ENCODE data around the gene TRAK1. TPM values are rescaled to one million over a fixed set of nuclear protein-coding genes. Genes with fewer than 3 reads are reported as not detected.
A peak's percentile ranks its signal among the peaks of the same experiment; 100 is the strongest.

The TRAK1 gene
- total and polyA plus RNA-seq, 2 donors (not counting 1 experiment from before 2014, with no cell fraction given) = 71.3 to 129 TPM

GRCh38 chr3:42194943-42195510 lies 103.9 kb downstream of the TRAK1 start:
- Mint-ChIP-seq H3K9me3 (ENCODE audit: insufficient read depth) (no peaks in the 10 kb centered on the region), H3K4me3 (no peak overlapping the region), H3K27me3 (no peaks in the 10 kb centered on the region), H3K27ac (peak overlapping the region; percentile 27), H3K4me1 (peaks cover 43% of the 10 kb centered on the region)
- H3K9me3 ChIP-seq (ENCODE audit: control extremely low read depth in 1 of 3, control insufficient read depth in 2 of 3, insufficient read depth in 1 of 3, low read length in 2 of 3) = no peaks in the 10 kb centered on the region
- ATAC-seq (ENCODE audit: low read depth) (no peak), DNase-seq (no peak)
- H3K9ac ChIP-seq (ENCODE audit: low read length) = no peak overlapping the region
- H3K36me3 ChIP-seq (replicated peaks in 1 of 2; ENCODE audit: control extremely low read depth in 1 of 2, control insufficient read depth in 1 of 2, extremely low read depth in 1 of 2, insufficient read depth in 2 of 2, low read length in 1 of 2) = peaks cover 3 to 75% of the 10 kb centered on the region in 2 experiments
- no peak overlapping the region for H3K27ac ChIP-seq (ENCODE audit: low read length in 2 of 2)
- POLR2A ChIA-PET = no interaction called here
- H3K27me3 ChIP-seq (replicated peaks in 1 of 4; ENCODE audit: control extremely low read depth in 1 of 4, control insufficient read depth in 3 of 4, insufficient read depth in 4 of 4, low read length in 3 of 4) = no peaks in the 10 kb centered on the region
- TF ChIP-seq EZH2 (IDR thresholded peaks at IDR 0.05; ENCODE audit: borderline replicate concordance, insufficient read depth, low read depth, low read length, poor library complexity, severe bottlenecking) = no peak
- no peak for TF ChIP-seq CTCF (IDR thresholded peaks at IDR 0.05)
- intact Hi-C loops (cut with micrococcal nuclease) = no loop called here
- 100% methylated on average over 3 of the region's 7 CpGs for WGBS (ENCODE audit: insufficient coverage)
- no peak overlapping the region for H3K4me2 ChIP-seq (replicated peaks; ENCODE audit: low read depth, low read length, poor library complexity, severe bottlenecking)
- no peak overlapping the region for H3K4me3 ChIP-seq (ENCODE audit: control extremely low read depth in 1 of 5, extremely low read depth in 1 of 5, insufficient read depth in 1 of 5, low read depth in 2 of 5, low read length in 4 of 5)
- peaks cover 9% of the 10 kb centered on the region for H3K79me2 ChIP-seq (ENCODE audit: control insufficient read depth, insufficient read depth, low read length)
- CTCF ChIA-PET = interaction anchor here (0.6 to 1.7 kb wide), 4 partner anchors 95 to 415 kb away, joined by 3 to 10 read pairs (median 4); partner anchors contain the start of gene ULK4
- H4K20me1 ChIP-seq (ENCODE audit: control insufficient read depth, insufficient read depth, low read length, poor library complexity, severe bottlenecking) = peaks cover 25% of the 10 kb centered on the region
- H2AFZ ChIP-seq (ENCODE audit: insufficient read depth, low read depth, low read length, poor library complexity, severe bottlenecking) = no peak overlapping the region
- peaks cover 15 to 32% of the 10 kb centered on the region in 2 donors for H3K4me1 ChIP-seq (ENCODE audit: control insufficient read depth in 2 of 2, insufficient read depth in 2 of 2, low read length in 2 of 2)

GRCh38 chr3:42195879-42196330 lies 104.7 kb downstream of the TRAK1 start:
- Histone ChIP-seq H3K4me2 (replicated peaks; ENCODE audit: low read depth, low read length, poor library complexity, severe bottlenecking) (no peak overlapping the region), H3K27ac (ENCODE audit: low read length in 2 of 2) (no peak overlapping the region), H3K79me2 (ENCODE audit: control insufficient read depth, insufficient read depth, low read length) (peaks cover 11% of the 10 kb centered on the region), H4K20me1 (ENCODE audit: control insufficient read depth, insufficient read depth, low read length, poor library complexity, severe bottlenecking) (peaks cover 20% of the 10 kb centered on the region), H3K9me3 (ENCODE audit: control extremely low read depth in 1 of 3, control insufficient read depth in 2 of 3, insufficient read depth in 1 of 3, low read length in 2 of 3) (no peaks in the 10 kb centered on the region), H3K9ac (ENCODE audit: low read length) (no peak overlapping the region), H3K4me1 (ENCODE audit: control insufficient read depth in 2 of 2, insufficient read depth in 2 of 2, low read length in 2 of 2) (peaks cover 15 to 33% of the 10 kb centered on the region in 2 donors), H3K27me3 (replicated peaks in 1 of 4; ENCODE audit: control extremely low read depth in 1 of 4, control insufficient read depth in 3 of 4, insufficient read depth in 4 of 4, low read length in 3 of 4) (no peaks in the 10 kb centered on the region), H3K36me3 (replicated peaks in 1 of 2; ENCODE audit: control extremely low read depth in 1 of 2, control insufficient read depth in 1 of 2, extremely low read depth in 1 of 2, insufficient read depth in 2 of 2, low read length in 1 of 2) (peaks cover 3 to 75% of the 10 kb centered on the region in 2 experiments), H3K4me3 (ENCODE audit: control extremely low read depth in 1 of 5, extremely low read depth in 1 of 5, insufficient read depth in 1 of 5, low read depth in 2 of 5, low read length in 4 of 5) (no peak overlapping the region), H2AFZ (ENCODE audit: insufficient read depth, low read depth, low read length, poor library complexity, severe bottlenecking) (no peak overlapping the region)
- intact Hi-C loops (cut with micrococcal nuclease) = no loop called here
- Mint-ChIP-seq H3K4me3 (no peak overlapping the region), H3K27ac (peak overlapping the region; percentile 53), H3K4me1 (peaks cover 36% of the 10 kb centered on the region), H3K27me3 (no peaks in the 10 kb centered on the region), H3K9me3 (ENCODE audit: insufficient read depth) (no peaks in the 10 kb centered on the region)
- DNase-seq = no peak
- TF ChIP-seq EZH2 (IDR thresholded peaks at IDR 0.05; ENCODE audit: borderline replicate concordance, insufficient read depth, low read depth, low read length, poor library complexity, severe bottlenecking) (no peak), CTCF (IDR thresholded peaks at IDR 0.05) (no peak)
- no peak for ATAC-seq (ENCODE audit: low read depth)
- ChIA-PET POLR2A (no interaction called here), CTCF (interaction anchor here (1.1 to 1.7 kb wide), 3 partner anchors 96 to 1615 kb away, joined by 3 to 10 read pairs (median 5); no protein-coding TSS in a partner anchor)
- WGBS (ENCODE audit: insufficient coverage) = 40% methylated on average over 3 of the region's 5 CpGs

Data from B cell (primary cell).